GM18951 (cell line): ENCODE measurements around the gene FAM131C.

ENCODE experiments used
- POLR2A ChIP-seq: IDR thresholded peaks from 4 replicates; pipeline ENCODE4 v1.6.1; 2011; ENCODE audit warnings: mild to moderate bottlenecking; ENCODE audit not compliant: insufficient read length, insufficient read depth; ENCODE audit errors: extremely low read depth
- in situ Hi-C: fragments of 300-500 bp; cut with MboI; formaldehyde crosslinking; loops from one replicate; pipeline ENCODE4 v1.12.0; 2022; ENCODE audit warnings: low sequenced_read_pairs, mixed read lengths, inconsistent platforms; ENCODE audit not compliant: unreplicated experiment

Gene FAM131C

GRCh38 chr1:16092923-16093511 is 19.6 kb upstream of the FAM131C start:
- TF ChIP-seq POLR2A, result no peak
- in situ Hi-C loops, result loop anchor here (10.0 to 25.0 kb wide), 2 partner anchors 102 to 269 kb away; partner anchors contain the start of genes FBXO42 and SZRD1

GRCh38 chr1:16092097-16092922 is 18.9 kb upstream of the FAM131C start:
- TF ChIP-seq POLR2A, result no peak
- in situ Hi-C loops, result loop anchor here (10.0 to 25.0 kb wide), 2 partner anchors 102 to 270 kb away; partner anchors contain the start of genes FBXO42 and SZRD1

GRCh38 chr1:16091296-16091695 is 17.8 kb upstream of the FAM131C start:
- in situ Hi-C loops, result loop anchor here (10.0 to 25.0 kb wide), 2 partner anchors 104 to 271 kb away; partner anchors contain the start of genes FBXO42 and SZRD1
- TF ChIP-seq POLR2A, result no peak

GRCh38 chr1:16090076-16090826 is 16.8 kb upstream of the FAM131C start:
- TF ChIP-seq POLR2A, result no peak
- in situ Hi-C loops, result loop anchor here (10.0 to 25.0 kb wide), 2 partner anchors 105 to 272 kb away; partner anchors contain the start of genes FBXO42 and SZRD1

- TF ChIP-seq POLR2A, result no peak
- in situ Hi-C loops, result loop anchor here (25.0 kb wide), 1 partner anchor 273 kb away; the partner anchor contains the start of genes FBXO42 and SZRD1
These were observed 15.5 kb upstream of the FAM131C start for GRCh38 chr1:16088996-16089395.

- in situ Hi-C loops, result loop anchor here (25.0 kb wide), 1 partner anchor 274 kb away; the partner anchor contains the start of genes FBXO42 and SZRD1
- TF ChIP-seq POLR2A, result no peak
These were observed 15.0 kb upstream of the FAM131C start for GRCh38 chr1:16088351-16088911.

- in situ Hi-C loops, result loop anchor here (25.0 kb wide), 1 partner anchor 275 kb away; the partner anchor contains the start of genes FBXO42 and SZRD1
- TF ChIP-seq POLR2A, result no peak
These were observed 14.3 kb upstream of the FAM131C start for GRCh38 chr1:16087733-16088132.

GRCh38 chr1:16085522-16085921 is 12.1 kb upstream of the FAM131C start:
- TF ChIP-seq POLR2A, result no peak
- in situ Hi-C loops, result loop anchor here (25.0 kb wide), 1 partner anchor 277 kb away; the partner anchor contains the start of genes FBXO42 and SZRD1

- TF ChIP-seq POLR2A, result no peak
- in situ Hi-C loops, result loop anchor here (25.0 kb wide), 1 partner anchor 279 kb away; the partner anchor contains the start of genes FBXO42 and SZRD1
These were observed 10.0 kb upstream of the FAM131C start for GRCh38 chr1:16083486-16083885.

GRCh38 chr1:16082283-16083038 is 9.0 kb upstream of the FAM131C start:
- TF ChIP-seq POLR2A, result no peak
- in situ Hi-C loops, result loop anchor here (25.0 kb wide), 1 partner anchor 280 kb away; the partner anchor contains the start of genes FBXO42 and SZRD1

GRCh38 chr1:16081636-16082035 is 8.2 kb upstream of the FAM131C start:
- no peak for TF ChIP-seq POLR2A
- in situ Hi-C loops, result loop anchor here (25.0 kb wide), 1 partner anchor 281 kb away; the partner anchor contains the start of genes FBXO42 and SZRD1
